Activated naive CD8-positive, alpha-beta T cell treated with anti-CD3 and anti-CD28 coated beads, Interleukin-2, amount 10 ng/mL, durations not matched to agents 7 days and 5 days (primary cell): ENCODE results near the gene MBD1. TPM values are rescaled to one million over a fixed set of nuclear protein-coding genes. Genes with fewer than 3 reads are reported as not detected.
"Not testable (repeated sequence)": the region's sequence is repeated elsewhere in the genome, so short reads cannot be mapped to it uniquely, and the experiment has no call there.

Experiments
- ATAC-seq: fragments of 150-1000 bp; cut with Tn5 transposase; one replicate; pipeline ENCODE4 v1.10.0; 2021; ENCODE audit warnings: low read depth, moderate library complexity
- POLR2A ChIA-PET: fragments of 350-600 bp; sonication (Branson Sonifier 250); formaldehyde crosslinking; loops from one replicate; lab custom pipeline; 2021; ENCODE audit warnings: antibody characterized with exemption; lab: Charles Lee
- DNase-seq: peaks from one replicate; pipeline ENCODE4 v3.0.0; 2021
- H3K27ac Mint-ChIP-seq: one replicate; pipeline ENCODE4 v1.8.0; 2022; ENCODE audit warnings: mild to moderate bottlenecking, mixed read lengths
- H3K27me3 Mint-ChIP-seq: one replicate; pipeline ENCODE4 v1.8.0; 2022; ENCODE audit warnings: mild to moderate bottlenecking, moderate library complexity, mixed read lengths
- H3K36me3 Mint-ChIP-seq: one replicate; pipeline ENCODE4 v1.8.0; 2021; ENCODE audit warnings: mild to moderate bottlenecking, mixed read lengths
- H3K4me1 Mint-ChIP-seq: one replicate; pipeline ENCODE4 v1.8.0; 2021; ENCODE audit warnings: mixed read lengths
- H3K4me3 Mint-ChIP-seq: one replicate; pipeline ENCODE4 v1.8.0; 2022; ENCODE audit warnings: mild to moderate bottlenecking, moderate library complexity, mixed read lengths
- H3K9me3 Mint-ChIP-seq: one replicate; pipeline ENCODE4 v1.8.0; 2021; ENCODE audit warnings: mixed read lengths
- total RNA-seq, 2 experiments: library from RNA; stranded (reverse); gene quantifications; one replicate each; pipeline ENCODE4 v1.2.3, GENCODE V29; 2021

The MBD1 gene
- total RNA-seq, 2 experiments from 2014 or later = 108 to 123 TPM

- peak overlapping the region; percentile 75 for H3K27ac Mint-ChIP-seq
- H3K4me3 Mint-ChIP-seq = peak overlapping the region; percentile 95
- no peak for DNase-seq
- peaks cover 7% of the 10 kb centered on the region for H3K9me3 Mint-ChIP-seq
- POLR2A ChIA-PET = interaction anchor here (0.6 to 1.9 kb wide), 6 partner anchors 10 to 722 kb away, joined by 3 to 14 read pairs (median 3); partner anchors contain the start of gene MBD1
- peak; percentile 38 for ATAC-seq
- peaks cover 15% of the 10 kb centered on the region for H3K4me1 Mint-ChIP-seq
- peaks cover 3% of the 10 kb centered on the region for H3K36me3 Mint-ChIP-seq
- peaks cover 33% of the 10 kb centered on the region for H3K27me3 Mint-ChIP-seq
Measured at GRCh38 chr18:50307400-50307737, 26.0 kb upstream of the MBD1 start.

- Mint-ChIP-seq H3K9me3 (peaks cover 7% of the 10 kb centered on the region), H3K4me3 (peak overlapping the region; percentile 95), H3K36me3 (peaks cover 3% of the 10 kb centered on the region), H3K27me3 (peaks cover 33% of the 10 kb centered on the region), H3K4me1 (peaks cover 15% of the 10 kb centered on the region), H3K27ac (no peak overlapping the region)
- ATAC-seq (no peak), DNase-seq (no peak)
- POLR2A ChIA-PET = interaction anchor here (0.7 to 1.9 kb wide), 4 partner anchors 11 to 723 kb away, joined by 3 to 14 read pairs (median 3); partner anchors contain the start of gene MBD1
Measured at GRCh38 chr18:50306944-50307343, 25.6 kb upstream of the MBD1 start.

GRCh38 chr18:50301074-50301473, 19.8 kb upstream of the MBD1 start:
- POLR2A ChIA-PET = no interaction called here
- H3K36me3 Mint-ChIP-seq = peaks cover 3% of the 10 kb centered on the region
- peaks cover 6% of the 10 kb centered on the region for H3K9me3 Mint-ChIP-seq
- no peak overlapping the region for H3K4me3 Mint-ChIP-seq
- peaks cover 59% of the 10 kb centered on the region for H3K27me3 Mint-ChIP-seq
- DNase-seq (no peak), ATAC-seq (no peak)
- H3K27ac Mint-ChIP-seq = no peak overlapping the region
- peaks cover 7% of the 10 kb centered on the region for H3K4me1 Mint-ChIP-seq

GRCh38 chr18:50299626-50300388, 18.5 kb upstream of the MBD1 start:
- DNase-seq (no peak), ATAC-seq (no peak)
- Mint-ChIP-seq H3K27ac (no peak overlapping the region), H3K4me3 (no peak overlapping the region), H3K36me3 (no peaks in the 10 kb centered on the region), H3K9me3 (no peaks in the 10 kb centered on the region), H3K4me1 (peaks cover 7% of the 10 kb centered on the region), H3K27me3 (peaks cover 53% of the 10 kb centered on the region)
- POLR2A ChIA-PET = no interaction called here

- POLR2A ChIA-PET = interaction anchor here (0.8 to 1.8 kb wide), 4 partner anchors 9 to 76 kb away, joined by 3 to 8 read pairs (median 6); partner anchors contain the start of genes MBD1 and SKA1
- peaks cover 1% of the 10 kb centered on the region for H3K9me3 Mint-ChIP-seq
- peak overlapping the region; percentile 73 for H3K4me3 Mint-ChIP-seq
- H3K27ac Mint-ChIP-seq = no peak overlapping the region
- DNase-seq (peak; percentile 31), ATAC-seq (no peak)
- peaks cover 47% of the 10 kb centered on the region for H3K27me3 Mint-ChIP-seq
- H3K36me3 Mint-ChIP-seq = no peaks in the 10 kb centered on the region
- H3K4me1 Mint-ChIP-seq = peaks cover 7% of the 10 kb centered on the region
Measured at GRCh38 chr18:50298443-50299284, 17.3 kb upstream of the MBD1 start.

- DNase-seq = peak; percentile 78
- H3K27ac Mint-ChIP-seq = no peak overlapping the region
- peak overlapping the region; percentile 73 for H3K4me3 Mint-ChIP-seq
- no peaks in the 10 kb centered on the region for H3K36me3 Mint-ChIP-seq
- peaks cover 1% of the 10 kb centered on the region for H3K9me3 Mint-ChIP-seq
- H3K27me3 Mint-ChIP-seq = peaks cover 41% of the 10 kb centered on the region
- POLR2A ChIA-PET = interaction anchor here (0.8 to 1.8 kb wide), 4 partner anchors 9 to 77 kb away, joined by 3 to 8 read pairs (median 6); partner anchors contain the start of genes MBD1 and SKA1
- peaks cover 7% of the 10 kb centered on the region for H3K4me1 Mint-ChIP-seq
- ATAC-seq = peak; percentile 99
Measured at GRCh38 chr18:50297621-50298442, 16.5 kb upstream of the MBD1 start.

- Mint-ChIP-seq H3K4me1 (peaks cover 7% of the 10 kb centered on the region), H3K27me3 (peaks cover 11% of the 10 kb centered on the region), H3K27ac (no peak overlapping the region), H3K36me3 (no peaks in the 10 kb centered on the region), H3K9me3 (peaks cover 1% of the 10 kb centered on the region), H3K4me3 (no peak overlapping the region)
- POLR2A ChIA-PET = no interaction called here
- DNase-seq = no peak
- ATAC-seq = no peak
Measured at GRCh38 chr18:50293039-50293438, 11.7 kb upstream of the MBD1 start.

- Mint-ChIP-seq H3K4me1 (peaks cover 15% of the 10 kb centered on the region), H3K27ac (peak overlapping the region; percentile 64), H3K36me3 (peaks cover 18% of the 10 kb centered on the region), H3K4me3 (peak overlapping the region; percentile 58), H3K9me3 (peaks cover 1% of the 10 kb centered on the region), H3K27me3 (no peaks in the 10 kb centered on the region)
- no peak for ATAC-seq
- POLR2A ChIA-PET = interaction anchor here (1.1 to 2.3 kb wide), 2 partner anchors 8 to 9 kb away, joined by 4 to 8 read pairs; partner anchors contain the start of gene MBD1
- no peak for DNase-seq
Measured at GRCh38 chr18:50289108-50289443, 7.8 kb upstream of the MBD1 start.

- H3K27ac Mint-ChIP-seq = peak overlapping the region; percentile 98
- H3K27me3 Mint-ChIP-seq, ATAC-seq, H3K9me3 Mint-ChIP-seq, DNase-seq: not testable (repeated sequence)
- H3K36me3 Mint-ChIP-seq = peaks cover 22% of the 10 kb centered on the region
- POLR2A ChIA-PET = interaction anchor here (1.1 to 2.3 kb wide), 2 partner anchors 7 to 10 kb away, joined by 4 to 8 read pairs; partner anchors contain the start of gene MBD1
- H3K4me1 Mint-ChIP-seq = peaks cover 18% of the 10 kb centered on the region
- peak overlapping the region; percentile 94 for H3K4me3 Mint-ChIP-seq
Measured at GRCh38 chr18:50288348-50289107, 7.2 kb upstream of the MBD1 start.

- POLR2A ChIA-PET = no interaction called here
- peak; percentile 90 for DNase-seq
- H3K27ac Mint-ChIP-seq = peak within 1 kb of the TSS; percentile 98
- H3K4me3 Mint-ChIP-seq = peak within 1 kb of the TSS; percentile 94
- peak; percentile 93 for ATAC-seq
- no peaks in the 10 kb centered on the region for H3K27me3 Mint-ChIP-seq
- peaks cover 29% of the 10 kb centered on the region for H3K36me3 Mint-ChIP-seq
- H3K4me1 Mint-ChIP-seq = peaks cover 20% of the 10 kb centered on the region
- H3K9me3 Mint-ChIP-seq = no peaks in the 10 kb centered on the region
Measured at GRCh38 chr18:50287441-50288347, 6.4 kb upstream of the MBD1 start, which contains the start of gene CXXC1. TSS of gene CXXC1 (minus strand) at chr18:50287692. CDS start at chr18:50287589, 103 bp downstream.

- Mint-ChIP-seq H3K4me3 (peak overlapping the region; percentile 94), H3K4me1 (peaks cover 20% of the 10 kb centered on the region), H3K27me3 (no peaks in the 10 kb centered on the region), H3K36me3 (peaks cover 33% of the 10 kb centered on the region), H3K27ac (peak overlapping the region; percentile 98), H3K9me3 (no peaks in the 10 kb centered on the region)
- DNase-seq (no peak), ATAC-seq (peak; percentile 0)
- POLR2A ChIA-PET = no interaction called here
Measured at GRCh38 chr18:50287028-50287440, 5.7 kb upstream of the MBD1 start.
